Hepatic stellate cell (primary cell): ENCODE data around the gene STK40.
A peak's percentile ranks its signal among the peaks of the same experiment; 100 is the strongest.

Experiments
- DNase-seq: peaks from one replicate; pipeline ENCODE4 v3.0.0; 2011; ENCODE audit warnings: low spot score

STK40 gene, protein sequence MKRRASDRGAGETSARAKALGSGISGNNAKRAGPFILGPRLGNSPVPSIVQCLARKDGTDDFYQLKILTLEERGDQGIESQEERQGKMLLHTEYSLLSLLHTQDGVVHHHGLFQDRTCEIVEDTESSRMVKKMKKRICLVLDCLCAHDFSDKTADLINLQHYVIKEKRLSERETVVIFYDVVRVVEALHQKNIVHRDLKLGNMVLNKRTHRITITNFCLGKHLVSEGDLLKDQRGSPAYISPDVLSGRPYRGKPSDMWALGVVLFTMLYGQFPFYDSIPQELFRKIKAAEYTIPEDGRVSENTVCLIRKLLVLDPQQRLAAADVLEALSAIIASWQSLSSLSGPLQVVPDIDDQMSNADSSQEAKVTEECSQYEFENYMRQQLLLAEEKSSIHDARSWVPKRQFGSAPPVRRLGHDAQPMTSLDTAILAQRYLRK

DNA sequence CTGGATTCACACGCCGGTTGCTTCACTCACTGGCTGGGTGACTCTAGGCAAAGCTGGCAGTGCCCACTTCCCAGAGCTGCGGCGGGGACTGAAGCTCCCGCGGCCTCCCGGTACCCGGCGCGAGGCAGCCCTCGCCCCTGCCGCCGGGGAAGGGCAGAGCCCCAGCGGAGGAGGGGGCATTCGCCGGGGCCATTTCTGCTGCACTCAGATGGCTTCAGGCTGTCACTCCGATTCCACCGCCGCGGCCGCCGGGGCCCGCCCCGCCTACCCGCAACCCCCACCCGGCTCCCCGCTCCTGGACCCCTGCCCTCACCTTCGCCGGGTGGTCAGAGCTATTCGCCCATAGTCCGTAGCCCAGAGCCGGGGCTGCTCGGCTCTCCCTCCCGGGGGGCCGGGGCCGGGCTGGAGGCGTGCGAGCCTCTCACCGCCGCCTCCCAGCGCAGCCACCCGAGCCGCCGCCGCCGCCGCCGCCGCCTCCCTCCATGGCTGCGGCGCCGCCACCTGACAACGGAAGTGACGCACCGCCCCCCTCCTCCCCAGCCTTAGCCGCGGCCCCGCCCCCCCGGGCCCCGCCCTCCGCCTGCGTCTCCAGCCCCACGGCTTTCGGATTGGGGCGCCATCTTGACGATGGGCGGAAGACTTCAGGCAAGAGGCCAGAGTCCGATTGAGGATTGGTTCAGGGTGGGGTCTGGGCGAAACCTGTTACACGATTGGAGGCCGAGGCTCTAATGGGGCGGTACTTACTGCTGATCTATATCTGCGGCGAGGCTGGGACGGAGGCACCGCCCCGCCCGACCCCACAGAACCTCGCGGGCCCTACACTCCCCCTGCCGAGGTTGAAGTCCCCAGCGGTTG, at the start of gene STK40:
Gene STK40, minus strand, starts transcription at position 515 of the 855 bp plus-strand sequence. CDS start 24,592 bp downstream, outside the sequence.
- DNase-seq = peak; percentile 92

DNA sequence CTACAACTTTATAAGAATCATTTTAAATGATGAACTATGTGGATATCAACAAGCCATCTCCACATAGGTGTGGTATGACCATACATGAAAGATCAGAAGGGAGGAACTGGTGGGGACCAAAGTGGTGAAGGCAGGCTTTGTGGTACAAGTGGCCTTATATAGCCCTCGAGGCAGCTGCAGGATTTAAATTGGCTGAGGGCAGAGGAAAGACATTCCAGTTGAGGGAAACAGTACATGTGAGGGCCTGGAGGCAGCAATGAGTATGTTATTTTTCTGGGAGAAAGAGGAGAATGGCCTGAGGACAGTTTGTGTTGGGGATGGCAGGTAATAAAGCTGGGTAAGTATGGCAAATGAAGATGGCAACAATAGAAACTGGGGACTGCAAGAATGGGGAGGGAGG, 47.4 kb upstream of the STK40 start:
- DNase-seq = no peak

DNA sequence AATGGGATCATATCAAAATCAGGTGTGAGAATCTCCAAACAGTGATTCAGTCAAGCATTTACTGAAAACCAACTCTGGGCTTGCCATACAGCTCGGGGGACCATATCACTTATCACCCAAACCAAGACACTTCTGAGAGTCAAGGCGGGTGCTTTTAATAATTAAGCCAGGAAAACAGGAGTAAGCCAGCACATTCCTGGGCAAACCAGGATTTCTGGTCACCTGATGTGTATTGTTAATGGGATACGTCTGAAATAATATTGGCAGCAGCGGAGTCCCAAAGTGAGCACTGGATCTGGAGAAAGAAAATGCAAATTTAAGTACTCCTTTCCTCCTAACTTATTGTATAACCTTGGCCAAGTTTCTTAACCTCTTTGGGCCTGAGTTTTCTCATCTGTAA, 46.9 kb upstream of the STK40 start:
- DNase-seq = no peak

DNA sequence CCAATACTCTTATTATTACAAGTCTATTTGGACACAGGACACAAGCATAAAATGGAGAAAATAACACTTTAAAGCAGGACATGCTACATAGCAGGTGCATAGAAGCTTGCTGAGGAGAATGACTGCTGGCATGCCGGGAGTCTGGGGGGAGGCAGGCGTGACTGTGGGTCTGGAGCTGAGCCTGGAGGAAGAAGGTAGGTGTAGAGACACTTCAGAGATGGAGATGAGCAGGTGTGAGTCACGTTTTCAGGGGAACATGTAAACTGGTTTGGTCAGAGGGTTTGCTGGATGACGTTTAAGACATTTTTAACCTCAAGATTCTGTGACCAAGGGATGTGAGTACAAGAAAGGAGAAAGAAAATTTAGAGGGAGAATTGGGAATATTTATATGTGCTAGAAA, 40.1 kb upstream of the STK40 start:
- no peak for DNase-seq

DNA sequence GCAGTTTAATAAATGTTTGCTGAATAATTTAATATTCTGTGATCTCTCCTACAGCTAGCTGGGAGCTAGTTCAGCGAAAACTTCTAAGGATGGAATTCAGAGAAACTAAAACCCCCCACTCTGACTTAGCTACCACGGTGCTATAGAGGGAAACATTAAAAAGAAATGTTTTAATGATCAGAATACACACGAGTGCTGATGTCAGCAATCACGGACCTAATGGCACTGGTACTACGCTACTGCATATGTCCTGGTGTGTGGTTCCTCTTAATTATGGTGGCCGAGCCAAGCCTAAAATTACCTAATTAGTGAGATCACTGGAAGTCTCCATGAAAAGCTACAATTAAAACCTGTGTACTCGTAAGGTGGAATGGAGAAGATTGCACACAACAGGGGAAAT, 35.9 kb upstream of the STK40 start:
- no peak for DNase-seq

DNA sequence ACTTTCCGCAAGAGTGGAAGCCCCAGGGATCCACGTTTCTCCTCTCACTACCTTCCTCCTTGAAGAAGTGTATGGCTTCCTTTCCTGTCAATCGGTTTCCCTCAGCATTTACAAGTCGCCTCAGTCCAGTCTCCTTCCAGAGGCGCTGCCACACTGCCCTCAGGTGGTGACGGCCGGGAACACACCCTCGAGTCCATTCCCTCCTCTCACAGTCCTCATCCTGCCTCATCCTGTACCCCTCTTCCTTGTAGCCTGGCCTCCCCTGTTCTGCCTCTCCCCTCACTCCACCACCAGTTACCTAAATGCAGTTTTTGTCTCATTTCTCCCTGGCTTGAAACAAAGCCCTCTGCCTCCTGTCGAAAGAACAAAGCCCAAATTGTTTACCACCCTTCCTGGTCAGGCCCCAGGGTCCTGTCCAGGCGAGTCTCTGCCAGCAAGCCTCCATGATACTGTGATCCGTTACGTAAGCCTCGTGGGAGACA, 35.2 kb upstream of the STK40 start:
- DNase-seq = peak; percentile 73

DNA sequence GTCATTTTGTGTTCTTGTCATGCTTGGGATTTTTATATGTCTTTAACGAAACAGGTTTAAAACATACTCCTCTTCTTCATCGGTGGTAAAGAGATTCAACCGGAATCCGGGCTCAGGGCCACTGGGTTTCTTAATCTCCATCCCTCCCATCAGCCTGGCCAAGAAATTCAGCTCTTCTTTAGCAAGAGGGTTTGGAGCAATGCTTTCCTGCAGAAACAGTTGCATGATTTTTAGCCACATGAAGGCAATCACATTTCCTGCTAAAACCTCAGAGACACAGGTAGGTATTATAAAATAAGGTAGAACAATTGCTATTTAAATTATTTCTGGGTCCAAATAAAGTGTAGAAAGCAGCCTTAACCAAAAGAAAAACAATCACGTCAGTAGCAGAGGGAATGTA, 34.7 kb upstream of the STK40 start:
- no peak for DNase-seq

DNA sequence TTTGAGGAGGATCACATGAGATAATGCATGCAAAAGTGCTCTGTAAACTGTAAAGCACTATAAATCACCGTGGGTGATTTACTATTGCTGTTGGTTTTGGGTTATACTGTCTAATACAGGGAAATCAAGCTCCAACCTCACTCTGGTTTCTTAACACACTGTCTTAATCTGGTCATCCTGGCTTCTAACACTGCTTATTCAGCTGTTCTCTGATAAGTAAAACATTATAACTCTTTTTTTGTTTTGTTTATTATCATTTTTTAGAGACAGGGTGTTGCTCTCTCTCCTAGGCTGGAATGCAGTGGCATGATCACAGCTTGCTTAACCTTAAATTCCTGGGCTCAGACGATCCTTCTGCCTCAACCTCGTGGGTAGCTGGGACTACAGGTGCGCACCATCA, 33.8 kb upstream of the STK40 start:
- DNase-seq = no peak

DNA sequence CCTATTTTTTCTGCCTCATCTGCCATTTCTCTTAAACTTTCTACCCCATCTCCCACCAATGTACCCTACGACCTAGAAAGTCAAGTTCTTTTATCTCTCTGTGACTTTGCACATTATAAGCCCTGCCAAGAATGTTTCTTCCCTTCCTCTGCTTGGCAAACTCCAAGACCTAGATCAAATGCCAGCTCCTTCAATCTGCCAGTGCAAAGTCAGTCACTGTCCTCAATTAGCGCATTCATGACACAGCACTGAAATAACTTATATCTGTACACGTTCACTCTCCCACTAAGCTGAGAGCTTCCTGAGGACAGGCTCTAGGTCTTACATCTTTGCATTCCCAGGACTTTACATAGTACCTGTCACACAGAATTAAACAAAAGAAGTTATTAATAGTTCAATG, 33.4 kb upstream of the STK40 start:
- no peak for DNase-seq

DNA sequence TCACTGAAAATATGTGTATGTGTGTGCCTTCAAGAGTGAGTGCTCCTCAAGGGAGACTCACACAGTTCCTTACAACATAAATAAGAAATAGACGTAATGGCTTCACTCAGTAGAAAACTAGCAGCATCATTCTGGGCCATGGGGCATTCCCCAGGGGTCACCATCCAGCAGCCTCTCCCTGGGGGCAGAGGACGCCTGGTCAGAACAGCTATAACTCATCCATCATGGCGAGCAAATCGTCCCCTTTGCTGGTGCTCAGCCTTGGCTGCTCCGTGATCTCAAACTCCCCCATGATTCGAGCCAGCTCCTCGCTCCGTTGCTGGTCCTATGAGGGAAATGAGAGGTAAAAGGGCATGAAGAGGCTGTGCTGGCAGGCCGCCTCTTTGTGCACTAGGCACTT, 32.2 kb upstream of the STK40 start:
- no peak for DNase-seq

DNA sequence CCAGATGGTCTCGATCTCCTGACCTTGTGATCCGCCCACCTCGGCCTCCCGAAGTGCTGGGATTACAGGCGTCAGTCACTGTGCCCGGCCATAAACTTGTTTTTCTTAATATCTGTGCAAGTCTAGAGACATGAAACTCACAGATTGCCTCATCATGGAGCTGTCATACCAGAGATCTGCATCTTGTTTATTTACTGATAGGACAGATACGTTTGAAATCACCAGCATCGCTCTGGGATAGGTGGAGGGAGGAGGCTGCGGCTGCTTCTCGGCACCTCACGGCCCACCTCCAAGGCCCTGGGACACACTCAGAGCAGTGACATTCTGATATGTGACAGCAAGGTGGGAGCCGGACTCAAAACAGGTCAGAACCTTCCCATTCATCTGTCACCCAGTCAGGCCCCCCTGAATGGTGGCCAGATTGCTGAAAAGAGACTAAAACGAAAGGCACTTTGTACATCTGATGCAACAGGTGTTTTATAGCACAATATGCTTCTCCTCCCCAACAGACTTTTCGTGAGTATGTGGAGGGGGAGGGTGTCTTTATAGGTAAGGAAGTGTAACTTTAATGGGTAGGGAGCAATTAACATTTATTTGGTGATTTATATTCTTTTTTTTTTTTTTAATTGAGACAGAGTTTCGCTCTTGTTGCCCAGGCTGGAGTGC, 30.1 kb upstream of the STK40 start:
- DNase-seq = no peak

DNA sequence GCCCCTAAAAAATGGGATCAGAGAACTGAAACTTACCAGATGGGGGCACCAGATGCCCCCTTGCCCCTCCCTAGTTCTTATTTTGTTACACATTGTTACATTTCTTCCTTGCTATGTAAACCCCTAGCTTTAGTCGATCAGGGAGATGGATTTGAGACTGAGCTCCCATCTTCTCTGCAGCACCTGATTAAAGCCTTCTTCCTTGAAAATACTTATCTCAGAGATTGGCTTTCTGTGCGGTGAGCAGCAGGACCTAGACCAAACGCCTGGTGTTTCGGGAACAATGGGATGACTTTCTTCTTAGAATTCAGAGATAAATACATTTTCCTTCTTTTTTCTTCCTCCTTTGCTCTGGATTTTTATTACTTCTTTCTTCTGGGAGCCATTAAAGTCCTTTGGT, 28.7 kb upstream of the STK40 start:
- no peak for DNase-seq

DNA sequence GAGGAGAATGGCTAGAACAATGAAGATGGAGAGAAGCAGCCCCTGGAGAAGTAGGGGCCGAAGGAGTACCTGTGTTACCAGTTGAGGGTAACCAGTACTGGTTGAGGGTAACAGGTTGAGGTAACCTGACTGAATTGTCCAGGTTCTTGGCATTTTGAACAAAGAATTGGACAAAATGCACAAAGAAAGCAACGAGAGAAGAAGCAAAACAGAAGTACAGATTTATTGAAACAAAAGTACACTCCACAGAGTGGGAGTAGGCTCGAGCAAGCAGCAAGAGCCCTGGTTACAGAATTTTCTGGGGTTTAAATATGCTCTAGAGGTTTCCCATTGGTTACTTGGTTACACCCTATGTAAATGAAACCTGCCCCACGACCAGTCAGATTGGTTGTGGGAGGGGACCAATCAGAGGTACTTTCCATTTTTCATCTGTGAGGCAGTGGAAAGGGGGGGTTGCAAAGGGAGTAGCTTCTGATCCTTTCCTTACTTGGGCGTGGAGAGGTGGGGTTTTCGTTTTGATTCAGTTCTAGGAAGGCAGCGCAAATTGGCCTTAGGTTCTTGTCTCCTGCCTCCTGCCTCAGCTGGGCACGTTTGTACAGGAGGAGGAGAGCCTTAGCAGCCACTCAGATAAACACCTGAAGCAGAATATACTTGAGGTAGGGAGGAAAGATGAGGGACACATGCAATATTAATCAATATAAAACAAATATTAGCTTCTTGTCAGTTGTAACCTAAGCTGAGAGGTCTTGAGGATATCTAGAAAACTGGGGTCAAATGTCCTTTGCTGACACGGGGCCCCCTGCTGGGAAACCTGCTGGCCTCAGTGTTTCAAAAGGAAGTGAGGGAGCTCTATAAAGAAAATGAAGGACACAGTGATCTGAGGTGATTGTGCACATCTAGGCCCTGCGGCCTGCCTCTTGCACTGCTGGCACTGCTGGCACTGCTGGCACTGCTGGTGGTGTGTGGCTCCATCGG, 26.2 kb upstream of the STK40 start:
- DNase-seq = no peak

DNA sequence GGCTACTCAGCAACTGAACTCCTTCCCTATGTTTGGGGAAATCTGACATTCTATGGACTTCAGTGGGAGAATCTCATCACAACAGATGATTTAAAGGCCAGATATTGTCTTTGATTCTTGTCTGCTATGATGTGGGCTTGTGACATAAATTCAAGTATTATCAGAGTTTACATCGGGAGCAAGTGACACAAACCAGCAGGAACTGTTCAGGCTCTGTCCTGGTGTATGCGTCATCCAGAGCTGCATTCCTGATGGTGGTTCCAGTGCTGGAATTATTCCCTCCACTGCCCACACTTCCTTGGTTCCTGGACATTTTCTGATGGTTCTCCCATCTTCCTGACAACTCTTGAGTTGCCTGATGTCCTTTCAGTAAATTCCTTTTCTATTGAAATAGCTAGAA, 22.8 kb upstream of the STK40 start:
- DNase-seq = peak; percentile 79

DNA sequence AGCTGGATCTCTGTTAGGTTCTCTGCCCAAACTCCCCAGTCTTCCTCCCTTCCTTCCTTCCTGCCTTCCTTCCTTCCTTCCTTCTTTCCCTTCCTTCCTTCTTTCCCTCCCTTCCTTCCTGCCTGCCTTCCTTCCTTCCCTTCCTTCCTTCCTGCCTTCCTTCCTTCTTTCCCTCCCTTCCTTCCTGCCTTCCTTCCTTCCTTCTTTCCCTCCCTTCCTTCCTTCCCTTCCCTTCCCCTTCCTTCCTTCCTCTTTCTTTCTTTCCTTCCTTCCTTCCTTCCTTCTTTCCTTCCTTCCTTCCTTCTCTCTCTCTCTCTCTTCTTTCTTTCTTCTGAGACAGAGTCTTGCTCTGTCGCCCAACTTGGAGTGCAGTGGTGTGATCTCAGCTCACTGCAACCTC, 20.7 kb upstream of the STK40 start:
- no peak for DNase-seq

DNA sequence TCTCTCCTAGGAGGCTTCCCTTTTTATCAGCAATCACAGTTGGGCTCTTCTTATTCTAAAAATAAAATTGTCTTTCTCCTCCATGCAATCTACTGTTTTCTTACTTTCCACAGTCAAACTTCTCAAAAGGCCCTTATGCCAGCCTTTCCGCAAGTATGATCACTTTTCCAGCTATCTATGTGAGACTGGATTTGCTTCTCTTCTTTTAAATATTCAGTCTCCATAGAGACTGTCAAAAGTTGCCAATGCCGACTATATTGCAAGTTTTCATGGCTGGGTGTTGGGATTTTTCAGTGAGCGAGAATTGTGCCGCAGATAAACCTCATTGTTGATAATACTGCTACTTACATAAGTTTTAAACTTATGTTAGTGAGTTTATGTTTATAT, 16.8 kb upstream of the STK40 start:
- no peak for DNase-seq

DNA sequence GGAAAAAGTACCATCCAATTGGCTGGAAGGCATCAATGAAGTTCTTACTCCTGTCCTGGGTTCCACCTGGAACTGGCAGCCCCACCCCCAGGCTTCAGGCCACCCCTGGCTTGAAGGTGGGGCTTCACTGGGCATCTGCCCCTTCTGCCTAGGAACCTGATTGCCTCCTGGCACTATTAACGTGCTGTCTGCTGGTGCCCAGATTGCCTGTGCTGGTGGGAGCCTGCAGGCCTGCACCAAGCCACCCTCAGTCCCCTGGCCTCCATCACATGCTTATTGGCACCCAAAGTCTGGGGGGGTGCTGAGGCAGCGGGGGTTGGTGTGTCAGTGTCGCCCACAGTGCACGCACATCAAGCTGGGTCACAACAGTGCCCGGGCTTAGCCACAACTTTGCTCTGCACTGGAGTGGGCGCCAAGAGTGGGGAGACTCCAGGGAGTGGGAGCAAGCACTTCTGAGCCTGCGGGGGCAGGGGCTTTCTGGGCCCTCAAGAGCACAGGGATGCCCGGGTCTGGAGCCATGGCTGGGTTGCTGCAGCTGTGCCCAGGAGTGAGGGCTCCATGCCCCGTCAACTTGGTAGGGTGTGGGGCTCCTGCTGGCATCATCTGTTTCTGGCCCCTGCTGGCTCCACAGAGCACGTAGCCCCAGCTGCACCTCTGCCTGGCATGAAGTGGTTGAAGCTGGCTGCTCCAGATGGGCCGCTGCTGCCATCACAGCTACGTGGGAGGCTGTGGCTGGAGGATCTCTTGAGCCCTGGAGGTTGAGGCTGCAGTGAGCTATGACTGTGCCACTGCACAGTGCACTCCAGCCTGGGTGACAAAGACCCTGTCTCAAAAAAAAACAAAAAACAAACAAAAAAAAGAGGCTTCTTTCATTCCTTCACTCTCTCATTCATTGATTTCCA, 16.1 kb upstream of the STK40 start:
- DNase-seq = no peak

DNA sequence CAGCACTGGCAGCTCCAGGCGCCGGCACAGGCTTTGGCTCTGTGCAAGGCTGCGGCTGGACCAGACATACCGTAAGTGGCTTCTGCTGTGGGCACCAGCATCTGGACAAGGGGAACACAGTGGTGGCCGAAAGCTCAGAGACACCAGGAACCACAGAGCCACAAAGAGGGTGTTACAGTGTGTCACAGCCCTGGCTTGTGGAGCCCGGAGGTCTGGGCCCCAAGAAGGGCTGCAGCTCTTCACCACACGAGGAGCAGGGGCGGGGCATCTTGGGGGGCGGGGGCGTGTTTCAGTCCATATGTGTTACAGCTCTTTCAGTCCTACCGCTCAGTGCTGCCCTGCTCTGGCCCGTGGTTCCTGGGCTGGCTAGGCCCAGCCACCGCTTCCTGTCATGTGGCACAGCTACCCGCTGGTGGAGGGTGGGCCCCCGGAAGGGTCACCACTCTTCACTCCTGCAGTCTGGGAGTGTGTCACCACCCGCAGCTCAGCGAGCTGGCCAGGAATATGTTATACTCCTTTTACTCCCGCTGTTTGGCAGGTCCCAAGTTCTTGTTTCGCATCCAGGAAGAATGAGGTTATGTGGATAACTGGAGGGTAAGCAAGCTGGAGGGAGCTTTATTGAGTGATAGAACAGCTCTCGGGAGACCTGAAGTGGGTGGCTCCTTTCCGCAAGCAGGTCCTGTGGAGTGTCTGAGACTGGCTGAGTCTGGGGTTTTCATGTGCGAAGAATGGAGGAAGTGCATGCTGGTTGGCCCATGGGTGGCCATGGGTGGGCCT, 15.3 kb upstream of the STK40 start:
- peak; percentile 90 for DNase-seq

DNA sequence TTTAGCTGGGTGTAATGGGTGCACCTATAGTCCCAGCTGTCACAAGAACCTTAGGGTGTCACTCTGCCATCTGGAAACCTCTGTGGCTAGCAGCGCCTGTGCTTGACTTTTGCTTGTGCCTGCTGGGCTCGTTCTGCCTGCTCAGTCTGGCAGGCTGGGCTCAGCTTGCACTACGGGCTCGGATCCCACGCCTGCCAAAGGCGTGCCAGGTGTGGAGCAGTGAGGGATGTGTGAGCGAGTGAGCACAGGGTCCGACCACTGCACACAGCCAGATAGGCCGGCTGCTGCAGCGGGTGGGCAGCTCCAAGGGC, 14.7 kb upstream of the STK40 start:
- no peak for DNase-seq
